Germinal center (tissue), 1 donor: Measurements from ENCODE around the gene FA2H.

Source experiments
- DNase-seq: peaks from one replicate; pipeline ENCODE4 v3.0.0; 2012; ENCODE audit warnings: mixed read lengths, low spot score

Gene FA2H

DNA sequence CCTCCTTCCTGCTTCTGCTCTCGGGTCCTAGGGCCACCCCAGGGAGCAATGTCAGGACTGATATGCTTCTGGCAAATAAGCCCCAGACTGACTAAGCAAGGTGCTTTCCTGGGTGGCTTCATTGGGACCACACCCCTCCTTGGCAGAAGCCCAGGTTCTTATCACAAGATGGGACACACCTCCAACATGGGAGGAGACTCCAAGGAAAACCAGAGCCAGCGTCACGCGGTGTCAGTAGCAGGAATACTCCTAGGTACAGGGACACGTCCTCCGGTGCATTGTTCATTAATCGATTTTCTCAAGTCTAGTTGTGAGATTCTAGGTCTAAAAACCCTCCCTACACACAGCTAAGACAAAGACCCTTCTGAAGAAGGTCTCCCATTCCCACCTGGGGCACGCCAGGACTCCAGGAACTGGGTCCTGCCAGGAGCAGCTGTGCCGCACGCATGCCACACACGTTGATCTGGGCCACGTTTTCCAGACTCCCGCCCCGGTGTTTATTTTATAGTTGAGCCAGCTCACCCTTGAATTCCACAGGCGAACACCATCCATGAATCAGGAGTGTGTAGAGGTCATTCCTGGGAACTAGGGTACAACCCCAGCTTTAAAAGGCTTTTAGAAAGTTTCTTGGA lies 30.8 kb downstream of the FA2H start:
- DNase-seq, result no peak

DNA sequence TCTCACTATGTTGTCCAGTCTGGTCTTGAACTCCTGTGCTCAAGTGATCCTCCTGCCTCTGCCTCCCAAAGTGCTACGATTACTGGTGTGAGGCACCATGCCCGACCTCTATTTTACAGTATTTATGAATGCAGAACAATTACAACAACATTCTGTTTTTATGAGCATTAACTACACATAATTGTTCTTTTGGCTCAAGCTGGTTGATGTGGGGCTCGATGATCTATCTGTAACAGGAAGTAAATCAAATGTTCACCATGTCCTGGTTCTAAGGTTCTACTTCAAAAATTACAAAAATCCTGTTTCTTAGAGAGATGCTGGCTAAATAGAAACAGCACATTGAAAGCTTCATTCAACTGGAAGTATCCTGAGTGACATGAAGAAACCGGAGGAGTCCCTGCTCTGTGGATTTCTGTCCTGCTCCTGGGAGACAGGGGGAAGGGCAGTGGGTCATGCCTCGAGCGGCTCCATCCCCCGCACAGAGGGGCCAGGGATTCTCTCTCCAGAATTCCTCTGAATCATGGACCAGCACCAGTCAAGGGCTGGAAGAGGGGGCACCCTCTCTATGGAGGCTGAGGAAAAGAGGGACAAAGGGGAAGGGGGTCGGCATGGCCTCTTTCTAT lies 31.5 kb downstream of the FA2H start:
- no peak for DNase-seq

DNA sequence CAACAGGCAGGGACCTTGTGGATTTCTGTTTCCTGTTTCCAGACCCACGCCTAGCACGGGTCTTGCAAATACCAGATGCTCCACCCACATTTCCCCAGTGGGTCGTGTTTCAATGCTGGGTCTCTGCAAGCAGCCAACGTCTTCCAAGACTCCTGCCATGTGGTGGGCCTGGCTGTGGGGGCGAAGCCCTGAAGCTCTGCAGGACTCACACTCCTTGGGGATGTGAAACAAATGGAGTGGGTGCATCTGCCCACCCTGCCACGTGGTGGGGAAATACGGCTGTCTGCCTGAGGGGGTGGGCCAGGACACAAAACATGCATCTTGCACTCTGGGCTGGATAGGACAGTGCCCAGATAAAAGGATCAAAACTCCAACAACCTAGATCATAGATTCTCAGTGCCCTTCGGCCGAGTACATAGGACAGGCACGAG lies 32.6 kb downstream of the FA2H start:
- DNase-seq, result no peak

DNA sequence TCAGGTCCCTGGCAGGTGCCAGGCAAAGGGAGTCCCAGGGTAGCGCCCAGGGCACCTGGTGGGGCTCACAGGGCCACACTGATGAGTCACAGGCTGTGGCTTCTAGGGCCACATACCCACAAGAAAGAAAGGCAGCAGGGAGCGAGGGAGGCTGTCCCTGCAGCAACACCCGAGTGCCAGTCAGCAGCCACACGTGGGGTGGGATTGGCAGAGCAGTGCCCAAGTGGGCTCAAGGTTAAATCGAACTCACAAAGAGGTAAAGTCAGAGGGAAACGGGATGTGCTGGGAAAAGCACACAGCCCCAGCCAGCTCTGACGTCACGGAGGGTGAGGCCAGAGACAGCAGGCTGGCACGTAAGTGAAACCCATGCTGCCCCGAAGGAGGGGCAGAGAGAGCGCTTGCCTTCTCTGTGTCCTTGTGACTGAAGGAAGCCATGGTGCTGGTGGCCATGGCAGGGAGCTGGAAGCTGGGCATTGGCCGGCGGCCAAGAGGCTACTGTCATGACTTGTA lies 33.8 kb downstream of the FA2H start:
- DNase-seq, result no peak

DNA sequence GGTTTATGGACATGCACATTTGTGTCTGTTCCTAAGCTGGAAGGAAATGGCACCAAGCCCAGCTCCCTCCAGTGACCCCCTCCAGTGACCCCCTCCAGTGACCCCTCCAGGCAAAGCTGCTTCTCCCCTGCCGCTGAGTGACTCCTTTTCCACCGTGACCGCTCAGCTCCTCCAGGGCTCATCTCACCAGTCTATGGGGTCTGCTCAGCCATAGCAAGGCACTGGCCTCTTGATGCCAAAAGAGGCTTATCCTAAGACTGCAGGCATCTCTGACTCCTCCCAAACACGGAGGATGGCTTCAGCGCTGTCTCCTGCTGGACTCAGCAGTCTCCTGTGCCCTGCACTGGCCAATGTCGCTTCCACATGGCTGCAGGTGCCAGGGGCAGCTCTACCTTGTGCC lies 35.3 kb downstream of the FA2H start:
- no peak for DNase-seq

DNA sequence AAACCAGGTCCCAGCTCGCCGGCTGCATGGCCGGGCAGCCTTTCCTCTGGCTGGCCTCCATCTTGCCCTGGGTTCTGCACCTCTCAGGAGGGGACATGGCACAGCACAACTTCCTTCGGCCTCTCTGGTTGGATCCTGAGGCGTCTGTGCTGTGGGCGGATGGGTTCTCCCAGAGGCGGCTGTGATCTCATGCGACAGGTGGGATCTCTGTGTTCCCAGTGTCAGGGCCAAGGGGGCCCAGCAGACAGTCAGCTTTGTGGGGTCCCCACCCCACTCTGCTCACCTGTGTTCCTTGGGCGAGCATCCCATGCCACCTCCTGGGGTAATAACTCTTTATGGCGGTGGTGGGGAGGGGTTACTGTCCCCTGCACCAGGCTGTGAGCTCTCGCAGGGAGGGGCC lies 35.8 kb downstream of the FA2H start:
- DNase-seq, result no peak

DNA sequence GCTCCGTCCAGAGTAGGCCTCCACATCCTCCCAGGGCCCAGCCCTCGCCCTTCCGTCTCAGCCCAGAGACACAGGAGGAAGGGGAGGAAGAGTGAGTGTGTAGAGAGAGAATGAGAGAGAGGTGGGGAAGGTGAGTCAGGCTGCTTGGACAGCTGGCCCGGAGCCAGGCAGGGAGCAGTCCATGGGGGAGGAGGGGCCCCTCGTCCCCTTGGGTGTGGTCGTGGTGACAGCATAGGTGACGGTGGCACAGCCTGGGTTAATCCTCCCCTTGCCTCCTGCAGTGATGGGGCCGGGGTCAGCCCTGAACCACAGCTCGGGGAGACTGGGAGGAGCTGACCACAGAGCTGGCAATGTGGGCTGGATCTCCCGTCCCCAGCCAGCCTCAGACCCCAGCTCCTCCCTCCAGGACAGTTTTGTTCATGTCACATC lies 36.5 kb downstream of the FA2H start:
- DNase-seq, result no peak

DNA sequence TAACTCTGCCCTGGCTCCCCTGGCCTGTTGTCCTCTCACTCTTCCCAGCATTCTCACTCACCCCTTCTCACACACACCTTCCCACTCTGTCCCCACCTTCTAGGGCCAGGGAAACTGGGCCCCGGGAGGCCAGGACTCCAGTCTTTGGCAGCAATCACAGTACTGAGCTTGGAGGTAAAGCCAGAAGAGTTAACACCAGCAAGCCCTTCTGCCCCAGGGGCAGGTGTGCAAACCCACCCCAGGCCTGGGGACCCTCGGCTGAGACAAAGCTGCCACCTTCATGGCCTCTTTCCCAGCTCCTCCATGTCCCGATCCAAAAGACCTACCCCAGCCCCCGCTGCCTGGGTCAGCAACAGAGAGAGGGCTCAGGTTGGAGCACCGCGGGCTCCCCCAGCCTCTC lies 37.1 kb downstream of the FA2H start:
- DNase-seq, result no peak

DNA sequence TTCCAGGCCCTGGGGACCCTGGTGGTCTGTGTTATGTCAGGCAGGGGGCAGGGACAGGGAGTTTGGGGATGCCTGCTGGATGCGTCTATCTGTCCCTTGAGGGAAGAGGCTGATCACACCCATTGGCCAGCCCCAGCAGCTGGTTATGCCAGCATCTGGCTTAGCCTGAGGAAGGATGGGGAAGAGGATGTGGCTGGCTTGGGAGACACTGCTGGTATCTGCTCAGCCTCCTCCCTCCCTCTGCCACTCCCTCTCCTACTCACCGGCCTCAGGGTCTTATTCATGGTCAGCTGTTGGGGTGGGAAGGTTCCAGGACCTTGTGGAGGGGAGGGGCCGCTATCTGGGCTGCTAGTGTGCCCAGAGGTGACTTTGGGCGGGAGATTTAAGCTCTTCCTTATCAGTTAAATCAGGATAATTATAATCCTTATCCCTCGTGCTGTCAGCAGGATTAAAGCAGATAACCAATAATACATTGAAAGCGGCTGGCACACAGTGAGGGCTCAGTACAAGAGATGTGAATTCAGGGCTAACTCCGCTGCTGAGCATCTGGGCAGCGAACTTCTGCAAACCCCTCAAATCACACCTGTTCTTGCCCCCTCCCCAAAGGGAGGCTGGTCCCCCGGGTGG lies 38.0 kb downstream of the FA2H start:
- no peak for DNase-seq

DNA sequence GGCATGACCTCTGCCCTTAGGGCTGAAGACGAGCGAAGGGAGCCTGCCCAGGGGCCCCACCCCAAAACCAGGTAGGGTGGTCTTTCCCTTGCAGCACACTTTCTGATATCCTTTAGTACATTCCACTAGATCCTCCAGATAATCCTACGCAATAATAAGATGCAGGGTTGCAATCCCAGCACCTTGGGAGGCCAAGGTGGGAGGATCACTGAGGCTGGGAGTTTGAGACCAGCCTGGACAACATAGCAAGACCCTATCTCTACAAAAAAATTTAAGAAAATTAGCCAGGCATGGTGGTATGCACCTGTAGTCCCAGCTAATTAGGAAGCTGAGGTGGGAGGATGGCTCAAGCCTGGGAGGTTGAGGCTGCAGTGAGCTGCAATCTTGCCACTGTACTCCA lies 39.1 kb downstream of the FA2H start:
- DNase-seq, result no peak

DNA sequence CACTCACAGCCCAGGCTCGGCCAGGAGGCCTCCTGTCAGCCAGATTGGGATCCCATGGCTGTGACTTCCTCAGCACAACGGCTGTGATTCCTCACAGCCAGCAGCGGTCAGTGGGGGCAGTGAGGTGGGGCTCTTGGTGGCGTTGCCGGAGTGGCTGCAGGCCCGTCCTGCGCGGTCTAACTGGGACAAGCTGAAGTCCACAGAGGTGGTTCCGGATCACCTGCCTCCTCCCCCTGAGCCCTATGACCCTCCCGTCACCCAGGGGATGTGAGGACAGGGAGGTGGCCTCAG lies 39.5 kb downstream of the FA2H start:
- DNase-seq, result no peak

DNA sequence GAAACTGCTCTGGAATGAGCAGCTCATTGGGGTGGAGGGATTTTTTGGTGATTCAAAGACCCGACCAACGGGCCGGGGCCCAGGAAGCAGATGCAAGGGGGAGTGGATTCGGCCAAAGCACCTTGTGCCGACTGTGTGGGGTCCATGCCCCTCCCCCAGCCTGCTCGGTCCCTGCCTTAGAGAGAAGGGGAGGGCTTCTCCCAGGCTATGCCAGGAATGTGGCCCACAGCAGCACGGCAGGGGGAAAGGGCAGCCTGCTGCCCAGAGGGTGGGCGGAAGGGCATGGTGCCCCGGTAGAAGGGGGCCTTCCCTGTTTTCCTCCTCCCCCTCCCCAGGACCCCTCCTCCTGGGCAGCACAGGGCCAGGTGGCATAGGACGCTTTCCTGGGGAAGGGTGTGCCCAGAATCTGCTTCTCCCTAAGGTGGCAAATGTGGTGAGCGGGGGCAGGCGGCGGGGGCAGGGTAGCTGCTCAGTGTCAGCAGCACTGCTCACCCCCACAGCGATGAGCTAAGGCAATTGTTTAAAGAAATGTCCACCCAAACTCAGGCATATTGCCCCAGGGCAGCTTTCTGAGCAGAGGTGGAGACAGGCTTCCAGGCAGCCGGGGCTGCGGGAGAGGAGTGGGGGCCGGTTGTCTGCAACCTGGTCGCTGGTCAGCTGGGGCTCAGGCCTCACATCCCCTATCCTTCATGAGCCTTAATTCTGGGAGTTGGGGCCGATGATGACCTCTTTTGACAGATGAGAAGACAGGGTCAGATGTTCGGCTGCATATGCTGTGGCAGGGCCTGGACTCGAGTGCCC lies 40.1 kb downstream of the FA2H start:
- no peak for DNase-seq

DNA sequence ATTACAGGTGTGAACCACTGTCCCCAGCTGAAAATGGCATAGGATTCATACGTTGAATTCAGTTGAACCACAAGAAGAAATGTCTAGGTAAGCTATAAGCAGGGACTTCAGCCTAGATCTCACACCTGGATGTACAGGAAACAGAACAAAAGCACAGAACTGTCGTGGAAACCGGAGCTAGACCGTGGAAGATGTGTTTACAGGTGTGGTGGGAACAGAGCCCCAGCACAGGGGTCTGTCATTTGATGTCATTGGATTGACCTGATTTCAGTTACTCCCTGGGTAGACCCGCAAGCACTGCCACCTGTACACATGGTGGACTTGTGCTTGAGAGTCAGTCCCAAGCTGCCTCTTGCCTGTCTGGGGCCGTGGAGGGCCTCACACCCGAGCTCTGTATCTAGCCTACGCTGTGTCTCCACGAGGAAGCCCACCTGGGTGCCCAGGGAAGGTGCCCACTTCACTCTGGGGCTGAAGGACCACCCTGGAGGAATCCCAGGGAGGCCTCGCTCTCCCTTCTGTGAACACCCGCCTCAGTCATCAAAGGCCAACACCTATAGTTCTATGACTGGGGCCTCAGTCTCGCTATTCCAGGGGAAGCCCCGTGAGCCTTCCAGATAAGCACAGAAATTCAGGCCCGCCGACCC lies 41.8 kb downstream of the FA2H start:
- no peak for DNase-seq

DNA sequence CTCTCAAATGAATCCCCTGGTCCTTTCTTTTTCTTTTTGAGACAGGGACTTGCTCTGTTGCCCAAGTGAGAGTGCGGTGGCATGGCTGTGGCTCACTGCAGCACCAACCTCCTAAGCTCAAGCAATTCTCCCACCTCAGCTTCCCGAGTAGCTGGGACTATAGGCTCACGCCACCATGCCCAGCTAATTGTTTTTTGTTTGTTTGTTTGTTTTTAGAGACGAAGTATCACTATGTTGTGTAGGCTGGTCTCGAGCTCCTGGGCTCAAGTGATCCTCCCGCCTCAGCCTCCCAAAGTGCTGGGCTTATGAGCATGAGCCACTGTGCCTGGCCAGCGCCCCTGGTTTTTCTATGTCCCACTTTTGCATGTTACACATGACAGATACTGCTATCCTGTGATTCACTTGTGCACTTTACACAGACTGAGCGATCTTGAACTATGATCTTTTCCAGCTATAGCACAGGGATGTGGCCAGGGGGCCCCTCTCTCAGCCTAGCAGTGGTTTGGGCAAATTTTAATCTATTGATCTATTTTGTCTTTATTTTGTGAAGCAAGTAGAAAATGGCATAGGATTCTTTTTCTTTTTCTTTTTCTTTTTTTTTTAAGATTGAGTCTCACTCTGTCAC lies 42.7 kb downstream of the FA2H start:
- DNase-seq, result no peak

DNA sequence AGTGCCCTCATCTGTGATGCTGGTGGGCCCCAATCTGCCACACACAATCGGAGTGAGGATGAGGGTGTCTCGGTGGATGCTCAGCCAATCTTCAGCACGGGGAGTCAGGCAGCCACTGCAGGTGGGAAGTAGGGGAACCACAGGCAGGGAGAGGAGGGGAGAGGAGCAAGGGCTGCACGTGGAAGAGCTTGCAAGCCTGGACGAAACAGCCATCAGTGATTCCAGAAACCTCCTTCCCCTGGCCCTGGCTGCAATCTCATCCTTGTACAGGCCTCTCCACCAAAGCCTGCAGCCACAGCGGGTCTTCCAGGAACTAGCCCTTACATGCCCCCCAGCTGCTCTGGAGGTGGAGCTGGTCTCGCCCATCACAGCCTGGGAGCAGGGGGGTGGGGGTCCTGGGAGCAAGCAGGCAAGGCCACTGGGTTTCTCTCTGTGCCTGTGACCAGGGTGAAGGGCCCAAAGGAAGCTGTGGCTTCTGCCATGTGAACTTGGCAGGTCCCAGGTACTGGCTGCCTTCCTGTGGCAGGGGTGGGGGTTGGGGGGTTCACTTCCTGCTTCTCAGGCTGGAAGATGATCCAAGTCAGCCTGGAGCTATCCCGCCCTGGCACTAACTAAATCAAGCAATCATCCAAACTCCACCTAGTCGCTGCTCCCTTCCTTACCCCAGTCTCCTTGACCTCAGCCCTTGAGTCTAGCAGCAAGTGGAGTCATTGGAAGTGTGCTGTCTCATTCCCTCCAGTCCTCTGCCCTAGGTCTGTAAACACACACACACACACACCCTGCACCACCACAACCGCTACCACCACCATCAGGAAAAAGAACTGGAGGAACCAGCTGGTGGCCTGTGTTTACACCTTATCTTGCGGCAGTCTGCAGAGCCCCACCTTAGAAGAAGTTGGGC lies 44.6 kb downstream of the FA2H start:
- DNase-seq, result no peak

DNA sequence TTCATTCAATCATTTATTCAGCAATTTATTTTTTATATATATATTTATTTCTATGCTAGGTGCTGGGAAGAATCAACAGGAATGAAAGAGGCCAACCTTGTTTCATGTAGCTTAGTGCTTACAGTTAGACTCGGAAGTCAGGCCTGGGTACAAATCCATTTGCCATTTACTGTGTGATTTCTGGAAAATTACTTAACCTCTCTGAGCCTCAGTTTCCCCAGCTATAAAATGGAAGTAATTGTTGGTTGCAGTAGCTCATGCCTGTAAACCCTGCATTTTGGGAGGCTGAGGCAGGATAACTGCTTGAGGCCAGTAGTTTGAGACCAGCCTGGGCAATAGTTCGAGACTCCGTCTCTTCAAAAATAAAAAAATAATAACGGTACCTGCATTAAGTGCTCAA lies 46.7 kb downstream of the FA2H start:
- DNase-seq, result no peak

DNA sequence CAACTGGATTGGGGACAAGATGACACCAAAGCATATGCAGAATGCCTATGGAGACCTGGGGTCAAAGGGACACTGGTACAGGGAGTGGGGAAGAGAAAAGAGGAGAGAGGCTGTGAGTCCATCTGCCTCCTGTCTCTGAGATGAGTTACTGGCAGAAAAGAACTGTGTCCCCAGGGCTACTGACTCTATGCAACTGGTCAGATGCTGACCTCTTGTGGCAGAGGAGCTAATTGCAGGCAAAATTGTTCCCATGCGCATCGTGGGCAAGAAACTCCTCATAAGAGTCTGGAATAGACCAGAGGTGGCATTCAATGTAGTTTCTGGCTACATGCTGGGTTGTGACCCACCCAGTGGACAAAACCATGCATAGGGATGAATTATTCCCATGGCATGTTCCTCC lies 47.9 kb downstream of the FA2H start:
- DNase-seq, result peak; percentile 55

DNA sequence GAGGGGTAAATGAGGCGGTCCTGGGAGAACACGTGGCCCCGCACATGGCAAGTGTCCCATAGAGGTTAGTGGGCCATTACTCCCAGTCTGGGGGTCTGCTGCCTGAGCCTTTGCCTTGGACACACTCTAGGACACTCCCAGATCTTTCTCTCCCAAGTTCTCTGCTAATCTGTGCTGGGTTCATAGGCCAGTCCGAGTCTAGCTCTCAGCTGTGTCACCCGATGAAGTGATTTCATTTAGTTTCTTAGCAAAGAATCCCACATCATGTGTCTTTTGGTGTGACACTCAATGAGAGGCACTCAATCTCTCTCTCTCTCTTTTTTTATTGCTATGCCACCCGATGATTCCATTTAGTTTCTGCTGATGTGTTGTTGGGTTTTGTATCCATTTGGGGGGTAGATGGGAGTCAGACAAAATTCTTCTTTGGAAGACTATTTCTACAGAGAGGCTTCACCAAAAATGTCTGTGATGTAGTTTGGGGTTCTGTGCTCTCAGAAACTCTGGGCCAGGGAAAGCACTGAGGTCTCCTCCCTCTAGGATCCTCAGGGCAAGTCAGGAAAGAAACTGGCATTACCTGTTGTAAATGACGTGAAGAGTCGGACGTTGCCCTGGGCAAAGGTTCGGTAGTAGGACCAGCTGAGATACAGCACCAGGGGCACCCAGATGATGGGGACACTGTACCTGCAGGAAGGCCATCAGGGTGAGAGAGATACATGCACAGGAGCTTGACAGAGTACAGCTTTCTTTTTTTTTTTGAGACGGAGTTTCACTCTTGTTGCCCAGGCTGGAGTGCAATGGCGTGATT lies 48.8 kb downstream of the FA2H start:
- no peak for DNase-seq

DNA sequence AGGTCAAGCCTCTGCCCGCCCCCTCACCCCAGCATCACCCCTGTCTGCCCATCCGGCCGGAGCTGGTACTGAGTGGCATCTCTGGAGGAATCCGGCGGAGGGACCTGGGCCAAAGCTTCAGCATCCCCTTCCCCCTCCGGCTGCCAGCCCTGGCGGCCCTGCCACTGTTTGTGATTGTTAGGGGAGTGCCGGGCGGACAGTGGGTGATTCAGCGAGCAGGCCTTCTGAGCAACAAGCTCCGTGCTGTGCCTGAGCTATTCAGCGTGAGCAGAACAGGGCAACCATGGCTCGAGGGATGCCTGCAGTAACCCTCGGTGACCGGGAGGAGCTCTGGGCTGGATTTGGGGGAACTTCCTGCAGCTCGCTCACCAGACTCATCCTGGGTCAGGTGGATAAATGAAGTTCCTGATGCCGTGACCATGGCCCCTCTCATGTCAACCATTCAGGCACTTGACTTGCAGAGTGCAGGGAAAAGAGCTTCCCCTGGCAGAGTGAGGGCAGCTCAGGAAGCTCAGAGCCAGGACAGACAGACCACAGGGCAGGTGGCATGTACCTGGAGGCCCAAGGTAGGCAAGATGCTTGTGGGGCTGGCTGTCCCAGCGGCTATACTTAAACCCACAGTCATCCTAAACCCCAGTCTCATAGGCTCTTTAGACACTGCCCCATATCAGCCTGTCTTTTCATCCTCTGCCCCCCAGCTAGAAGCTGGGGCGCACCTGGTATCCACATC lies 49.6 kb downstream of the FA2H start:
- DNase-seq, result no peak
